GM18873 (cell line): Measurements from ENCODE around the gene PGP.
"Not testable (repeated sequence)": the region's sequence is repeated elsewhere in the genome, so short reads cannot be mapped to it uniquely, and the experiment has no call there.

Experiments used
- ATAC-seq: cut with Tn5 transposase; IDR thresholded peaks from one replicate; pipeline ENCODE4 v1.9.1; 2021; ENCODE audit warnings: mild to moderate bottlenecking, moderate library complexity, moderate number of reproducible peaks; ENCODE audit not compliant: unreplicated experiment, low FRiP score

The PGP gene

DNA sequence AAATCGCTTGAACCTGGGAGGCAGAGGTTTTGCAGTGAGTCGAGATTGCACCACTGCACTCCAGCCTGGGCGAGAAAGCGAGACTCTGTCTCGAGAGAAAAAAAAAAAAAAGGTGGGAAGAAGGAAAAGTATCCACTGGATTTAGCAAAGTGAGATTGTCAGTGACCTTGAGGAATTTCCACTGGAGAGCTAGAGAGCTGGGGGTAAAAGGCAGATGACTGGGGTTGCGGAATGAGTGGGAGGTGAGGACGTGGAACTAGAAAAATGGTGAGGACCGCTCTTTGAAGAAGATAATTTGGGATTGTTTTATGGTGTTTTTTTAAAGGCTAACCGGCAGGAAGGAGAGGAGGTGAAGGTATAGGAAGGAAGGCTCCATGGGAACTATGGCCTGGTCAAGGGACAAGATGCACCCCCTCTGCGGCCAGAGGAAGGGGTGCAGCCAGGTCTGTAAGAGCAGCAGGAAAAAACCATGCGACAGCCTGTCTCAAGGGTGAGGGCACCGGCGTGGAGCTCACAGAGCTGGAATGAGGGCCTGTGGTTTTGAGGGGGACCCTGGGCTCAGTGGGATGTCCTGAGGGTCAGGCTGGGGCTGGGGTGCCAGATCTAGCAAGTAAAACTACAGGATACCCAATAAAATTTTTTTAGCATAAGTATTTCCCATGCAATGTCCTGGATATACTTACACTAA is 10.1 kb downstream of the PGP start:
- no peak for ATAC-seq

DNA sequence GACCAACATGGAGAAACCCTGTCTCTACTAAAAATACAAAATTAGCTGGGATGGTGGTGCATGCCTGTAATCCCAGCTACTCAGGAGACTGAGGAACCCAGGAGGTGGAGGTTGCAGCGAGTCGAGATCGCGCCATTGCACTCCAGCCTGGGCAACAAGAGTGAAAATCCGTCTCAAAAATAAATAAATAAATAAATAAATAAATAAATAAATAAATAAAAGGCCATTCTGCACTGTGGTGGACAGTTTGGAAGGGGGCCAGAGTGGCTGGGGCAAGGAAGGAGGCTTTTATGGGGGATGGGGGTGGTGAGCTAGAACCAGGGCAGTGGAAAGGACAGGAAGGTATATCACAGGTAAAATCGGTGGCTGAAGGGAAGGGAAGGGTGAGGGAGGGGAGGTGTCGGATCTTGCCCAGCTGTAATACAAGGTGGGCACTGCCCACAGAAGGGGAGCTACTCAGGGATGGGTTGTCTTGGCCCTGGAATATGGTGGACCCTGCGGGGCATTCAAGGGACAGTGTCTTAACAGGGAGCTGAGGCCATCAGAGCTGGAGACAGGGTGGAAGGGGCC is 11.4 kb downstream of the PGP start:
- ATAC-seq = not testable (repeated sequence)

DNA sequence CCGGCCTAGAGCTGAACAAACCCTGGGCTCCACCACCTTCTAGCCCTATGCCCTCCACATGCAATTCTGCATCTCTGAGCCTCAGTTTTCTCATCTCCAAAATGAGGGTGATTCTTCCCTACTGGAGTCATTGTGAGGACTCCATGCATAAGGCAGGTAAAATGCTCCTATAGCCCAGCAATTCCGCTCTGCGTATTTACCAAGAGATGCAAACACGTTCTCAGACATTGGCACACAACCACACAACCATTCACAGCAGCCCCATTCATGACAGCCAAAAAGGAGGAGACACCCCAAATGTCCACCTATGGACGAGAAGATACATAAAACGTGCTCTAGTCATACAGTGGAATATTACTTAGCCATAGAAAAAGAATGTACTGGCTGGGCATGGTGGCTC is 14.3 kb downstream of the PGP start:
- no peak for ATAC-seq

DNA sequence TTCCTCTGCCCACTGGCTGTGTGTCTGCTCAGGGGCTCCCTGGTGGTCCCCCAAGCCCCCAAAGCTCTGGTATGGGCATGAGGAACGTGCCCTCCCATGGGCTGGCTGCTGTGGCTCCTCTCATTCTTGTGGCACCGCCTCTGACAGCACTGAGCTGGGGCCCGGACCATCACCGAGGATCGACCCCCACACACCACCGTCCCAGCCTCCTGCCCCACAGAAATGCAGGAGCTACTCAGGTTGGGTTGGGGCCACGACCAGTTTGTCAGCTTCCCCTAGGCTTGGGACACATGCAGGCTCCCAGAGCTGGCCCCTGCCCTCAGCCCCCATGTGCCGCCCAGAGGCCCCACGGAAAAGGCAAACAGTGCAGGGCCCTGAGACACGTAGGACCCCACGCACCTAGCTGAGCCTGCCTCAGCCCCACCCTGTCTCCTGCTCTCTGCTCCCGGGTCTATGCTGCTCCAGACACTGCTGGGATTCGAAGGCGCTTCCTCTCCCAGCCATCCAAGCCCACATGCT is 15.0 kb downstream of the PGP start:
- no peak for ATAC-seq

DNA sequence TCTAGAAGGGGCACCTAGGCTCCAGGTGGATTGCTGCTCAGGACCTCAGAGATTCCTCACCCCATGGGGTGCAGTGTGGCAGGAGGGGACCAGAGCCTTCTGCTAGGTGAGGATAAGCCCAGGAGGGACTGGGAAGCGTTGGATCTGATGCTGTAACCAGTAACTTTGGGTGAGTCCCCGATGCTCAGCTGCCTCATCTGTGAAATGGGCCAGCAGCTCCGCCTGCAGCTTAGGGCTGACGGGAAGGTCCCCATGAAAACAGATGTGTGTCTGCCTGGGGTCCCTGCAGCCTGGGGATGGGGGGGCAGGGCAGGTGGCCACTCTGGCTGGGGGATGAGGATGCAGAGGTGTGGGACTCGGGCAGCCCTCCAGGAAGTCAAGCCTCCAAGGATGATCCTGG is 15.5 kb downstream of the PGP start:
- no peak for ATAC-seq

DNA sequence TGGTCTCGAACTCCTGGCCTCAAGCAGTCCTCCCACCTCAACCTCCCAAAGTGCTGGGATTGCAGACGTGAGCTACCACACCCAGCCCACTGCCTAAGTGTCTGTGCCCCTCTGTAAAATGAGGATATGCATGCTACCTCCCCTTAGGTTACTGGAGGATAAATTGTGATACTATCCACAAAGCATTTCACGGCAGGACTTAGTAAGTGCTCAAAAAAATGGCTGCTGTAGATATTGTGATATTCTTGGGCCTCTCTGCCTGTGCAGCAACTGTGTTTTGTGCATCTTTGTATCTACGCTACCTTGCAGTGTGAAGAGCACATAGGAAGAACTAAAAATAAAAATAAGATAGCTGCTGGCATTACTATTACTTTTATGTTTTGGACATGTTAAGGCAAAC is 16.4 kb downstream of the PGP start:
- ATAC-seq = no peak

DNA sequence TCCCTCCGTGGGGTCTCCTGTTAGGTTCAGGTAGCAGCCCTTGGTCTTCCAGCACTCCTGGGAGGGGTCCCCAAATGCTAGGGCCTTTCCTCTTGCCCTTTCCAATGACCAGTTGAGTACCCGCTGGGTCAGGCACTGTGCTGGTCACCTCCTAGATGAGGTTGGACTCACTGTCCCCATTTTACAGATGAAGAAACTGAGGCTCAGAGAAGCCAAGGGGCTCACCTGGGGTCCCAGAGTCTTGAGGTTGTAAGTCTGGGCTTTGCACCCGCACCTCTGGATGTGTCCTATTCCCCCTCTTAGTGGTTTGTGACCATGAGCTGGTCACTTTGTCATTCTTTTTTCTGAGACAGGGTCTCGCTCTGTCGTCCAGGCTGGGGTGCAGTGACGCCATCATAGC is 16.9 kb downstream of the PGP start:
- ATAC-seq = no peak

DNA sequence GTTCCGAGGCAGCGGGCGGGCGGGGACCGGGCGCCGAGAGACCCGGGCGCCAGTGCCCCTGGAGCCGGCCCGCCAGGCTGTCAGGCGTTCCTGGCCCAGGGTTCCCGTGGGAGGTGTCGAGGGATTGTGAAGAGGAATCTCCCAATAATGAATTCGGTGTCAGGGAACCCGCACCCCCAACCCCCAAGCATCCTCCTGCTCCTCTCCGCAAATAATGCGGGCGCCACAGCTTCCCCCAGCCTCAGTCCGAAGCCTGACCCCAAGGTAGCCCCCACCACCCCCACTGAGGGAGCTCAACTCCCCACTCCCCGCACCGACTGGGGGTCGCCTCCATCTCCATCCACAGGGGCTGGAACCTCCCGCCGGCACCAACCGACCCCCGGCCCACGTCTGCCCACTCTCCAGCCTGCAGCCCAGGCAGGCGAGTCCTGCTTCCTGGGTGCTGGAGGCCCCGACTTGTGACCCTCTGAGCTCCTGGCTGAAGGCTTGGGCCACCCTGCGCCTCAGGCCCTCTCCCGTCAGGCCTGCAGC is 17.6 kb downstream of the PGP start:
- ATAC-seq = no peak

DNA sequence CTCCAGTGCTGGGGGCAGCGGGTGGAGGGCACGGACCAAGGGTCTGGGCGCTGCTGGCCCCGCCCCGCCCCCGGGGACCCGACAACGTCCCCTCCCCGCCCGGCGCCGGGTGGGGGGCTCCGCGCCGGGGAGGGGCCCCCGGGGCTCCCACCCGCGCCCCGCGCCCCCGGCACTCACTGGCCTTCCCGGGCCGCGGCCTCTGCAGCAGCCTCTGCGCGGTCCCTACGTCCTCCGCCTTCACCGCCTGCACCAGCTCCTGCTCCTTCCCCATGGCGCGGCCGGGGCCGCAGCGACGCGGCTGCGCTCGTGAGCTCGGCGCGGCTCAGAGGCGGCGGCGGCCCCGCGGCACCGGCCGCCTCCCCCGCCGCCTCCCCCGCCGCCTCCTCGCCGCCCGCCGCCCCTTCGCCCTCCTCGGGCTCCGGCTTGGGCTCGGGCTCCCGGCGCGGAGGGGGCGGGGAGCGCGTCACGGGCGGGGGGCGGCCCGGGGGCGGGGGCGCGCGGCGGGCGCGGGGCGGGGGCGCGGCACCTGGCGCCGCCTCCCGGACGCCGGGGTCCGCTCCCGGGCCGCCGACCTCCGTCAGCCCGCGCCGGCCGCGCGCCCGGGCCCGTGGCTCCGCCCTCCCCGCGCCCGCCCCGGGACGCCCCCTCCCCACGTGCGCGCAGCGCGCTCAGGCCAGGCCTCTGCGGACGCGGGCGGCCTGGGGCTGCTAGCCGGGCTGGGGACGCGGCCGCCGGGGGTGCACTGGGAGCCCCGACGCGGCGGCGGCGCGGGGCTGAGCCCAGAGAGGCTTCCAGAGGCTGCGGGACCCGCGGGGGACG is 18.3 kb downstream of the PGP start, which contains the start of gene CASKIN1:
Gene CASKIN1, minus strand, starts transcription at position 444 of the 819 bp plus-strand sequence. Its CDS starts 173 bp downstream, at position 271.
- ATAC-seq = no peak

DNA sequence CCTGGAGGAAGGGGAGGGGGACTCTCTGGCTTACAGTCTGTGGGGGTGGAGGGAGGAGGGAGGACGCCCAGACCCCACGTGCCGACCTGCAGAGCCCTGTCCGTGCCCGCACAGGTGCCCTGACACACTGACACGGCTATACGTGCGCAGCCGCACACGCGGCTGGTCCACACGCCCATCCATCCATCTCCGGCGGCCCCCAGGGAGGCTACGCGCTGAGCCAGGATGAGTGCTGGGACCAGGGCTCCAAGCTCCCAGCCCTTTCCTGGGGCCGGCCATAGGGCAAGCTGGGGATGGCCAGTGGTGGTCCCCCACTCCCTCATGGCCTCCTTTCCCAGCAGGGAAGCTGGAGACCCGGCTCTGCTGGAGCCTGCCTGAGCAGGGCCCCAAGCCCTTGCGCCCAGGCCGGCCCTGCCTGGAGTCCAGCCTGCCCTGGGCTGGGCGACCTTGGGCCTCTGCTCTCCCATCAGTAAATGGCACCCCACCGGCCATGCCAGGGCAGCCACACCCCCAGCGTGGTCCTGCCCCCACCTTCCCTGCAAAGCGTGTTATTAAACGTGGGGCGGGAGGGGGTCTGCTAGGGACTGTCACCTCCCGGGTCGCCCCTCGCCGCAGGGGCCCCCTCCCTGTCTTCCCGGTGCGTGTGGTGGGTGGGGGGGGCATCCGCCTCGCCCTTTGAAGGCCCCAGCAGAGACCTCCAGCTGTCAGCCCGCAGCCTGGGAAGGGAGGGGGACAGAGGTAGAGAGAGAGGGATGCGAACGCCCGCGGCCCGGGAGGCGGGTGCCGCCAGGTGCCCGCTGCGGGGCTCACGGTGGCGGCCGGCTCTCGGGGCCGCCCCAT is 19.1 kb downstream of the PGP start:
- no peak for ATAC-seq

DNA sequence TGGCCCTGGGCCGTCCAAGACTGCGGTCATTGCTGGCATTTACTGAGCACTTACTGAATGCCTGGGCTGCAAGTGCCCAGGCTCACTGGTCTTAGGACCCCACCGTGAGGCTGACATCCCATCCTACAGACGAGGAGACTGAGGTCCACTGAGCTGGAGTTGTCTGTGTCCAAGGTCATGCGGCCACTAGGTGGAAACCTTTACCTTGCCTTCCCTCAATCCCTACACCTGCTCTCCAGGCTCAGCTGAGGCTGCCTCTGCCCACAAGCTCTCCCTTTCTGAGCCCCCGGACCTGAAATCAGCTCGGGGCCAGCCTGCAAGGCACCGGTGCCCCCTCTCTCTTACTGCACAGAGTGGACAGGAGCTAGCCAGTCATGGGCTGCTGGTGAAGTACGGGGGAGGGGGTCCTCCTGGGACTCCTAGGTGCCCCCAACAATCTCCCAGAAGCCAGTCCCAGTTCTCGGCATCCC is 19.8 kb downstream of the PGP start:
- no peak for ATAC-seq

DNA sequence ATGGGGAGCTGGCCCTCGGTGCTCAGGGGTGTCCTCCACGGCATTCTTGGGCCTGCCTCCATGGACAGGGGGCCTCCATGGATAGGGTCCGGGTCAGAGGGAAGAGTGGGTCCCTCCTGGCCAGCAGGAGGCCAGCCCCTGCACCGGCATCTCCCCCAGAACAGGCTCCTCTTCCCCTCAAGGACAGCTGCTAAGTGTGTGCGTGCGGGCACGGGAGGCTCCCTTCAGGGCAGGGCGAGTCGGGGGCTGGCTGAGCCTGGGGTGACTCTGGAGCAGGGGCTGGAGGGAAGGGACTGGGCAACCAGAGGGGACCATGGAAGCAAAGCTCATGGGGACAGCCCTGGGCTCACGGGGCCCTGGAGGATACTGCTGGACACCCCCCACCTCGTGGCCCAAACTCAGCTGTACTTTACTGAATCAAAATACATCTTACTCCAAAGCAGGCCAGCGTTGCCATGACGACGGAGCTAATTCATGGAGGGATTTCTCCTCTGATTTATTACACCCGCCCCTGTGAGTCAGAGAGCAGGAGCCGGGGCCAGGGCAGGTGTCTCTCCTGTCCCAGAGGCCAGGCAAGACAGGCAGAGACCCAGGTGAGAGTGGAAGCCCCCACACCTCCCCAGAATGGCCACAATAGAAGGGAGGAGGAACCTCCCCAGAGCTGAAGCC is 20.3 kb downstream of the PGP start:
- ATAC-seq = no peak

DNA sequence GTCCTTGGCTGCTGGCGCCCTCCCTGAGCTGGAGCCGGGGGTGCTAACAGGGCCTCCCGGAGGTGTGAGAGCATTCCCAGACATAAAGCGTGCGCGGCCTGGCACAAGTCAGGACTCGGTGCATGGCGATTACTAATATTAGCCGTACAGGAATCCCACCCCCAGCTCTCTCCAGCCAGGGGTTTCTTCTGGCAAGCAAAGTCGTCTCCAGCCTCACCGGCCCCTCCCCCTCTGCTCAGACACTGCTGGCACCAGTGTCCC is 23.3 kb downstream of the PGP start:
- ATAC-seq = no peak

DNA sequence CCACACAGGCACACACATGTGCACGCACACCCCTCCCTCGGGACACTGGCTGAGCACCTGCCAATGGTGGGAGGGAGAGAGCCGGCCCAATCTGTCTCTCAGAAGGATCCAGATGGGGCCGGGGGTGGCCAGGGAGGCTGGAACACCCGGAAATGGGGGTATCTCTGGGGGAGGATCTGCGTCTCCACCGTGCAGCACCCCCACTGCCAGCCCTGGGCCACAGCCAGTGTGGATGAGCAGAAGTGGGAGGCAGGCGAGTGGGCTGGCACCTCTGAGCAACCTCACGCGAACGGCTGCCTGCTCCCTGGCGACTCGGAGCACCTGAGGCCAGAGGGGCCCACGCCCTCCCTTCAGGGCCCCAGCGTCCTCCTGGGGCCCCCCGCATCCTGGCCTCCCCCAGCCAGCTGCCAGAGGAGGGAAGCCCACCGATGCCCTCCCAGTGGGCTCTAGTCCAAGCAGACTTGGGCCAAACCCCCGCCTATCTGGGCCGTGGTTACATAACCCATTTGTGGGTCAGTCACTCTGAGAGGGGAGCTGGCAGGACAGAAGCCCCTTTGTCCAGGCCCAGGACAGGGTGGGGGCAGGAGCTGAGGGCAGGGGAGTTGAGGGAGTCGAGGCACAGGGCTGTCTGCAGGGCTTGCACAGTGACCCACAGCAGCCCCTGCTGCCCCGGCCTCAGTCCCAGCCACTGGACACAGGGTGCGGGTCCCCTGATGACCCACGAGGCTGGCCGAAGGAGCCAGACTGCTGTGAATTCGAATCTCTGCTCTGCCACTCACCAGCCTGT is 23.8 kb downstream of the PGP start:
- ATAC-seq = no peak

DNA sequence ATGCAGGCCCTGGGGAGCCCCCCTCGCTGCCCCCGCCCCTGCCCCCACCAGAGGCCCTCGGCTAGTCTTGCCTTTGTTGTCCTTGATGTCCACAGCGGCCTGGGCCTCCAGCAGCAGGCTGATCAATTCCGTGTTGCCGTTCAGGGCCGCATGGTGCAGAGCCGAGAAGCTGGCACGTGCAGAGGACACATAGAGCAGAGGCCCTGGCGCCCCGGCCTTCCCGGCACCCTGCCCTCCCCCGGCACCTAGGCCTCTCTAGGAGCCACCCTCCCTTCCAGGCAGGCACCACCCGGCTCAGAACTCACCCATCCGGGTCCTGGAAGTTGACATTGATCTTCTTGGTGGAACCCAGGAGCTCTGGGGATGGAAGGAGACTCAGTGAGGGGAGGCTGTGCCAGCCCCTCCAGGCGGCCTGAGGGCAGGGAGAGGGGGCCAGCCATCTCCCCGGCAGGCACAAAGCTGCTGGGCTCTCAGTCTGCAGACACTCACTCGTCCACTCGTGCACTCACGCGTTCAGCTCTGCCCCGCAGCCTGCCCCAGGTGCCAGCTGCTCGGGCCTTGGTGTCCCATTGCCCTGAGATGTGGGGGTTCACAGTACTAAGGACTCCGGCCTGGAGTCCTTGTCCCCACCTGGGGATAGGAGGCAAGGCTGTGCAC is 24.5 kb downstream of the PGP start:
- ATAC-seq = no peak

DNA sequence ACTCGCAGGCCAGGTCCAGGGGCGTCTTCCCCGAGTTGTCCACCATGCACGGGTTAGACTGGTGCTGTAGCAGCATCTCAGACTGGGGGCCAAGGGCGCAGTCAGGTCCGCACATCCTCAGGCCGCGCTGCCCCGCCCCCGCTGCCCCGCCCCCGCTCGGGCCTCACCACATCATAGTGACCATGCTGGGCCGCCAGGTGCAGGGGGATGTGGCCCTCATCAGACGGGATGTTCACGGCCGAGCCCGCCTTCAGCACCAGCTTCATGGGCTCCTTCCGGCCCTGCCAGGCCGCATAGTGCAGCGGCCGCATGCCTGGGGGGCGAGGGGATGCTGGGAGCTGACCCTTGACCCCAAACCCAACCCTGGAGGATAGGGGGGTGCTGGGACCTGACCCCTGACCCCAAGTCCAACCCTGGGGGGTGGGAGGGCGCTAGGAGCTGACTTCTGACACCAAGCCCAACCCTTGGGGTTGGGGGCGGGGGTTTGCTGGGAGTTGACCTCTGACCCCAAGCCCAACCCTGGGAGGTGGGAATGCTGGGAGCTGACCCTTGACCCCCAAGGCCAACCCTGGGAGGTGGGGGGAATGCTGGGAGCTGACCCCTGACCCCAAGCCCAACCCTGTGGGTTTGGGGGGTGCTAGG is 25.3 kb downstream of the PGP start:
- no peak for ATAC-seq

DNA sequence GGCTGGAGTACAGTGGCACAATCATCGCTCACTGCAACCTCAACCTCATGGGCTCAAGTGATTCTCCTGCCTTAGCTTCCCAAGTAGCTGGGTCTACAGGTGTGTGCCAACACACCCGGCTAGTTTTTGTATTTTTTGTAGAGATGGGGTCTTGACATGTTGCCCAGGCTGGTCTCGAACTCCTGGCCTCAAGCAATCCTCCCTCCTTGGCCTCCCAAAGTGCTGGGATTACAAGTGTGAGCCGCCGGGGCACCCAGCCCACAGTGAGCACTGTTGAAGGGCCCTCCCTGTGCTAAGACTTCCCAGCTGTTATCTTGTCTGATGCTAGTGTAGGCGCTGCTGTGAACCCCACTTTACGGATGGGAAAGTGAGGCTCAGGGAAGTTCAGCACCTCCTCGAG is 26.2 kb downstream of the PGP start:
- ATAC-seq = no peak

DNA sequence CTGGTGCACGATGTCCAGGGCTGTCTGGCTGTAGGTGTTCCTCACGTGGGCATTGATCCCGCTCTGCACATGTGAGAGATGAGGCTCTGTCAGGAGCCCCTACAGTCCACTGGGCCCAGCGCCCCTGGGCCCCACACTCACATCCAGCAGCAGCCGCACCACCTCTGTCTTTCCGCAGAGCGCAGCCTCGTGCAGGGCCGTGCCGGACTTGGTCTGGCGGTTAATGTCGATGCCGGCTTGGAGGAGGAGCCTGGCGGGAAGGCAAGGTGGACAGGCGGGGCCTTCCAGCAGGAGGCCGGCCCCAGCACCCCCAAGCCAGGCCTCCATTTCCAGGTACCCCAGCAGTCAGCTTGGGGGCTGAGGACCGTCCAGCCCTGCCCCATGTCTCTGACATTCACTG is 27.4 kb downstream of the PGP start:
- ATAC-seq = no peak
